ENCODE measurements around the gene CASTOR2.
"Not testable (repeated sequence)": the region's sequence is repeated elsewhere in the genome, so short reads cannot be mapped to it uniquely, and the experiment has no call there.

The CASTOR2 gene

DNA sequence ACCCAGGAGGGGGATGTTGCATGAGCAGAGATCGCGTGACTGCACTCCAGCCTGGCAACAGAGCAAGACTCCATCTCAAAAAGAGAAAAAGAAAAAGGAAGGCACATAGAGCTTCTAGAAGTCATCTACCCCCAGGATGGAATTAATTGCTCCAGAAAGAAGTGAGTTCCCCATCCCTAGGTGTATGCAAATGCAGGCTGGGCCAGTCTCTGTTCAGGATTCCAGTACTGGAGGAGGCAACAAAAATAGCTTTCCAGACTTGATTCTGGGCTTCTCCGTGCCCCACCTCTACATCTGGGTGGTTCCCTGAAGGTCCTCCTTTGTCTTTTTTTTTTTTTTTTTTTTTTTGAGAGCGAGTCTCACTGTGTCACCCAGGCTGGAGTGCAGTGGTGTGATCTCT is 28.6 kb downstream of the CASTOR2 start:
- TF ChIP-seq, protein P1, sequence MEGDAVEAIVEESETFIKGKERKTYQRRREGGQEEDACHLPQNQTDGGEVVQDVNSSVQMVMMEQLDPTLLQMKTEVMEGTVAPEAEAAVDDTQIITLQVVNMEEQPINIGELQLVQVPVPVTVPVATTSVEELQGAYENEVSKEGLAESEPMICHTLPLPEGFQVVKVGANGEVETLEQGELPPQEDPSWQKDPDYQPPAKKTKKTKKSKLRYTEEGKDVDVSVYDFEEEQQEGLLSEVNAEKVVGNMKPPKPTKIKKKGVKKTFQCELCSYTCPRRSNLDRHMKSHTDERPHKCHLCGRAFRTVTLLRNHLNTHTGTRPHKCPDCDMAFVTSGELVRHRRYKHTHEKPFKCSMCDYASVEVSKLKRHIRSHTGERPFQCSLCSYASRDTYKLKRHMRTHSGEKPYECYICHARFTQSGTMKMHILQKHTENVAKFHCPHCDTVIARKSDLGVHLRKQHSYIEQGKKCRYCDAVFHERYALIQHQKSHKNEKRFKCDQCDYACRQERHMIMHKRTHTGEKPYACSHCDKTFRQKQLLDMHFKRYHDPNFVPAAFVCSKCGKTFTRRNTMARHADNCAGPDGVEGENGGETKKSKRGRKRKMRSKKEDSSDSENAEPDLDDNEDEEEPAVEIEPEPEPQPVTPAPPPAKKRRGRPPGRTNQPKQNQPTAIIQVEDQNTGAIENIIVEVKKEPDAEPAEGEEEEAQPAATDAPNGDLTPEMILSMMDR (IDR thresholded peaks at IDR 0.05; ENCODE audit: low read depth, low read length), result no peak
- DNase-seq (ENCODE audit: extremely low read depth, low read depth), result no peak

DNA sequence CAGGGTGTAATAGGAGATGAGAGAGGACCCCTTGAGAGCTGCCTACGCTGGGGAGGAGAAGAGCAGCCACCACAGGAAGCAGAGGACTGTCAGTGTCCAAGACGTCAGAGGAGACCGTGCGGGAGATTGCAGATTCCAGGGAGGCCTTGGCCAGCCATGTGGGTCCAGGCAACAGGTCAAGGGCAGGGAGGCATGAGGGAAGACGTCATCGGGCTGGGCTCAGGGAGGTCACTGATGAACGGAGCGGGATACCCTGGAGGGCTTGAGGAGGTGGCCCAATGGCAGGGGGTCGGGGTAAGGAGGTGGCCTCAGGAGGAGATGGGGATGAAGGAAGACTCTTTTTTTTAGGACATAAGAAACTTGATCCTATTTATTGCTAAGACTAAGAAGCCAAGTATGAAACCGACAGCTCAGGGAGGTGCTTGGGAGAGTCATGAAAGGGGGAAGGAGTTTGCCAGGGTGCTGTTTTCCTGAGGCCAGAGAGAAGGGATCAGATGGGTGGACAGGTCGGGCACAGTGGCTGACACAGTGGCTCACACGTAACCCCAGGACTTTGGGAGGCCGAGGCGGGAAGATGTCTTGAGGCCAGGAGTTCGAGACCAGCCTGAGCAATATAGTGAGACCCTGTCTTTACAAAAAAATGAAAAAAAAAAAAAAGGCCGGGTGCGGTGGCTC is 30.5 kb downstream of the CASTOR2 start:
- DNase-seq (ENCODE audit: extremely low read depth, low read depth), result not testable (repeated sequence)

DNA sequence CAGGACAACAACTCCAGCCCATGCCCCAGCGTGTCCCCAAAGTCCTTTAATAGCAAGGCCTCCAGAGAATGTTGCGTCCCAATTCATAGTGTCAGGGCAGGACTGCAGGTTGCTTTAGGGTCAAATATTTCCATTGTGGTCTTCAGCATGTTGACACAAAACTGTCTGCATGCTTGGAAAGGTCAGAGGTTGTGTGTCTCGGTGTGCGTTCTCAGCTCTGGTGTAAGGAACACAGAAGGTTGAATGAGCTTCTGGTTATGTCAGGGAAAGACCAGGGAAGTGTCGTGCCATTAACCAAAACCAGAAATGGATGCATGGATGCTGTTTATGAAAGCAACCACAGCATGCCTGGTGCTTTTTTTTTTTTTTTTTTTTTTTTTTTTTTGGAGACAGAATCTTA is 31.9 kb downstream of the CASTOR2 start:
- DNase-seq (ENCODE audit: extremely low read depth, low read depth), result not testable (repeated sequence)

DNA sequence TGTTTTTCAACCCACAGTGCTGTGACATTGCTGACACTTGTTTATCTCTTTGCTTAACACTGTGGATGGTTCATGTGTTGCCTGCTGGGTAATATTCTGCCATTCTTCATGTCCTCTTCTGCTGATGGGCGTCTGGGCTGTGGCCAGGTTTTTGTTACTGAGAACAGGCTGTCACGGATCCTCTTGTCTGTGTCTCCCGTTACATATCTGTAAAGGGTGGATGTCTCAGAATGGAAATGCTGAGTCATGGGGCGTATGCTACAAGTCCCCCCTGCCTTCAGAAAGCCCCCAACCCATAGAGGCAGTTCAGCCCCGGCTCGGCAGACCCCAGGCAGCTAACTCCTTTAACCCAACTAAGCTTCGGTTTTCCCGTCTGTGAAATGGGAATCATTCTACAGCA is 33.3 kb downstream of the CASTOR2 start:
- DNase-seq (ENCODE audit: extremely low read depth, low read depth), result not testable (repeated sequence)

DNA sequence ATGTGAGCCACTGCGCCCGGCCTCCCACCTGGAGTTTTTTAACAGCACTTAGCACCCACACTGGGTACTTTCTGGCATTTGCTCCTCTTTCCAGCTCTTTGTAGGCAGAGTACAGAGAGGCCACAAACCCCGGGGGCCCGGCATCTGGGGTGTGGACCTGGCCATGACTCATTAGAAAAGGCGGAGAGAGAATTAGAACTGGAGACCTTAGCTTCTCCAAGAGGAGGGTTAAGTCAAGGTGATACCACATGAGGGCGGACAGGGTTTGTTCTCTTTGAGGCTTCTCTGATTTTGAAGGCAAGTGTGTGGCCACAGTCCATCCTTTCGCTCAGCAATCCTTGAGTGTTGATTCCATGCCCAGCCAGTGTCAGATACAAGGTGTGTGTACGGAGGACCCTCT is 36.9 kb downstream of the CASTOR2 start:
- DNase-seq (ENCODE audit: extremely low read depth, low read depth), result not testable (repeated sequence)

DNA sequence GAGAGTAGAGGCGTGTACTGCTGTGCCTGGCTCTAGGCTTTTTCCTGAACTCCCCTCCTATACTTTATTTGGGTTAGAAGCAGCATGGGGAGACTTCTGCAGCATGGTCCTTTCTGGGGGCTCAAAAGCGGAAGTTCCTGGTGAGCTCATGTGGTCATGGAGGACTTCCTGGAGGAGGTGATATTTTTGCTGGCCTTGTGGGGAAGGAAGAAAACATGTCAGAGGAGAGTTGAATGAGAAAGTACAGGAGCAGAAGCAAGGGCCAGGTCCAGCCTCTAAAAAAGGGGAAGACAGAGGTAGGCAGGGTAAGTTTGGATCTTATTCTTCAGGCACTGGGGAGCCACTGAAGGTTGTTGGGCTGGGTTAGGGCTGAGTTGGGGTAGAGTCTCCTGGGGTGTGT is 45.5 kb downstream of the CASTOR2 start:
- TF ChIP-seq, protein P1 (IDR thresholded peaks at IDR 0.05; ENCODE audit: low read depth, low read length), result no peak

DNA sequence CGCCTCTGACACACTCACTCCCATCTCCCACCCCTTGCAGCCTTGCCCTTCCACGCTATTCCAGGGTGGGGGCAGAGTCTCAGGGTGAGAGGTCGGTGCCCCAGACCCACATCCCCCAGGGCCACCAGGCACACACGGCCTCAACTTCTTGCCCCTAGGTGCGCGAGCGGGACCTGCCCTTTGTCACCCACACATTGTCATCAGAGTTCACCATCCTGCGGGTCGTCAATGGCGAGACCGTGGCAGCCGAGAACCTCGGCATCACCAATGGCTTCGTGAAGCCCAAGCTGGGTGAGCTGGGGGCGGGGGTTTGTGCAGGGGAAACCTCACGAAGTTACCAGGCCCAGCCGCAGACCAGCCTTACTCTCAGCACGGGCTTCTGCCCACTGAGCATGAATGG is 53.3 kb downstream of the CASTOR2 start:
- TF ChIP-seq, protein P1 (IDR thresholded peaks at IDR 0.05; ENCODE audit: low read depth, low read length), result no peak

More for the DNA sequence above, 45.5 kb downstream of the CASTOR2 start:
- DNase-seq (ENCODE audit: extremely low read depth, low read depth), result no peak

DNA sequence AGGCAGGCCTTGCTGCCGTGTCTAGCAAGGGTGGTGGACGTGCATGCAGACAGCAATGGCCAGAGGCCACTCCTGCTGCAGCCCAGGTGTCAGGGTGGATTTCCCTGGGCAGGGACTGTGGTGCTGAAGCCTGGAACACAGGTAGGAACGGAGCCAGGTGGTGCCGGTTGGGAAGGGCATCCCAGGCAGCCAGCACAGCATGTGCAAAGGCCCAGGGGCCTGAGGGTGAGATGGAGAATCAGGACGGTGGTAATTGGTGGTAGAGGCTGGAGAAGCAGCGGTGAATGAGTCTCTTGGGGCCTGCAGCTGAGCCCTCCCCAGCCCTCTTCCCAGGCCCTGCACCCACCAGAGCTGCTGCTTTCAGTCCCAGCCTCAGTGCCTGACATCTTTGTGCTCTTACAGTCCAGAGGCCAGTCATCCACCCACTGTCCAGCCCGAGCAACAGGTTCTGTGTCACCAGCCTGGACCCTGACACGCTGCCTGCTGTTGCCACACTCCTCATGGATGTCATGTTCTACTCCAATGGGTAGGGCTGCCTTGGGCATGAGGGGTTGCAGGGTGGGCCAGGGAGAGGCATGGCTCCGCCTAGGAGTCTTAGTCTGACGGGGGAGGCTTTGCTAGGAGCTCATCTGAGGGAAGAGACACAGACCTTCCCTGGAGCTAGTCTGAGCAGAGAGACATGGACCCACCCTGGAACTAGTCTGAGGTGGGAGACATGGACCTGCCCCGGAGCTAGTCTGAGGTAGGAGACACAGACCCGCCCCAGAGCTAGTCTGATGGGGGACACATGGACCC is 54.3 kb downstream of the CASTOR2 start:
- DNase-seq (ENCODE audit: extremely low read depth, low read depth), result no peak
- TF ChIP-seq, protein P1 (IDR thresholded peaks at IDR 0.05; ENCODE audit: low read depth, low read length), result no peak

More for the DNA sequence above, 53.3 kb downstream of the CASTOR2 start:
- no peak for DNase-seq (ENCODE audit: extremely low read depth, low read depth)

DNA sequence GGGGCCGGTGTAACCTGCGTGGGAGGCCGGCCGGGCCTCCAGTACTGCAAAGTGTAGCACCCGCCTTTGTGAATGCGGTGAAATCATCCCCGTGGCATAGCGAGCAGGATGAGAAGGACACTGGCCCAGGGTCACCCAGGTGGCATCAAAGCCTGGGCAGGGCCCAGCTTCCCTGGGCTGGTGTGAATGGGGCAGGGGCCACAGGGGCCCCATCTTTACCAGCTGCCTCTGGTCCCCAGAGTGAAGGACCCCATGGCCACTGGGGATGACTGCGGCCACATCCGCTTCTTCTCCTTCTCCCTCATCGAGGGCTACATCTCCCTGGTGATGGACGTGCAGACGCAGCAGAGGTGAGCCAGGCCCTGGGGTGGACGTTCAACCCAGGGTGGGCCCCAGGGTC is 55.3 kb downstream of the CASTOR2 start:
- TF ChIP-seq, protein P1 (IDR thresholded peaks at IDR 0.05; ENCODE audit: low read depth, low read length), result no peak
- no peak for DNase-seq (ENCODE audit: extremely low read depth, low read depth)
